Vagina (tissue), 2 donors: Measurements from ENCODE around the gene RSPO4.

Source experiments
- CTCF ChIP-seq, 3 experiments: fragments of 450-650 bp in 2 of 3; fragments of 200-600 bp in 1 of 3; sonication (generic) in 1 of 3; IDR thresholded peaks; one replicate each; pipeline ENCODE4 v1.5.1; 2017 to 2019; ENCODE audit warnings: antibody characterized with exemption in 3 of 3, mild to moderate bottlenecking in 2 of 3, moderate library complexity in 2 of 3
- POLR2AphosphoS5 ChIP-seq, 2 donors: sonication (generic); formaldehyde crosslinking; IDR thresholded peaks; one replicate each; pipeline ENCODE4 v1.9.0; 2017; ENCODE audit warnings: antibody characterized with exemption in 2 of 2, mild to moderate bottlenecking in 2 of 2, low read depth in 1 of 2; ENCODE audit not compliant: insufficient read depth in 1 of 2

- TF ChIP-seq CTCF (IDR thresholded peaks at IDR 0.05) (no peak), POLR2AphosphoS5 (IDR thresholded peaks at IDR 0.05; ENCODE audit: insufficient read depth in 1 of 2, low read depth in 1 of 2) (no peak)
Measured at GRCh38 chr20:1003920-1004697, 2.0 kb upstream of the RSPO4 start.
